ENCODE results near the gene MXRA8.

MXRA8 gene

DNA sequence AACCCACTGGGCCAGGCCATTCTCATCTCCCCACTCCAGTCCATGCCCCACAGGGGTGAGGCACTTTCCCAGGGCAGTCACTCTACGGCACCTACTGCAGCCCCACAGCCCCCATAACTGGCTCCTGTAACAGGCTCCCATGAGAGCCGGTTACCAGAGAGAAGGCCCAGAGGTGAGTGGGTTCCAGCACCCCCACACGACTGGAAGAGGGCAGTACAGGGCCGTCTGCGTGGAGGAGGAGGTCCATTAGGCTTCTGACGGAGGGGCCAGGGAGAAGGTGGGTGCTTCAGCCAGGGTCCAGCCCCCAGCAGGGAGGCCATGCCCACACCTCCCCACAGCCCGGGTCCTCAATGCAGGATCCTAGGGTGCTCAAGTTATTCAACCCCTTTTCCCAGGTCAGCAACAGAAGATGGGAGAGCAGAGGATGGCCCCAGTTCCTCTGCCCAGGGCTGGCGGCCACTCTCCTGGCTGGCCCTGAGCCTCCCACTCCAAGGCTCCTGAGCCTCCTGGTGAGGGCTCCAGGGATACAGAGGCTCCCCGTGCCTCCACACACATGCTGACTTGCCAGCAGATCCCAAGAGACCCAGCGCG lies 52.2 kb downstream of the MXRA8 start:
- no peak for DNase-seq

DNA sequence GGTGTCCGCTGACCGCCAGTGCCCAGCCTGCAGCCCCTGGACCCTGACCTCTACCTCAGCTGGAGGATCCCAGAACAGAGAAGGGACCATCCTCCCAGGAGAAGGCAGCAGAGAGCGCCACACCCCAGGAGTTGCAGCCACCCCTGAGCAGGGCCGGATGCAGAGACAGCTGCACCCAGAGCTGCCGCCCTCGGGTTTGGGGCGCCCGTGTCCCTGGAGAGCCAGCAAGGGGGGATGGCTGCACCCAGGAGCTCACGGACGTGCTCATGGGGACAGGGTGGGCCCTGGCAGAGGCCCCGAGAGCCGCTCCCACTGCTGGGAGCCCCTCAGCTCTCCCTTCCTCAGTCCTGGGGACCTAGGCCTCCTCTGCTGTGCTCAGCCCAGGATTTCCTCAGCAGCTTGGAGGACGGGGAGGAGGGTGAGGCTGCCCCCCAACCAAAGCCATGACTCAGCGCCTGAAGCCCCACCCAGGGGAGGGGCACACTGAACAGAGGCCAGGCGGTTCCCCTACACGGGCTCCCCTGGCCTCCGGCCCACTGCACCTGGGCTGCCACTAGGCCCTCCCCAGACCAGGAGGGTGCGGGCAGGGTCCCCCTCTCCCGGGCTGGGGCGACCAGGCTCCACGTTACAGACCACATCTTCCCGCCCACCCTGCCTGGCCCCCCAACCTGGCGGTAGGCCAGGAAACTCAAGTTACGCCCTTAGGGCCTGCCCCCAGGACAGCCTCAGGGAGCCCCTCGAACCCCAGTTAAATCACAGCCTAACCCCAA lies 52.9 kb downstream of the MXRA8 start:
- DNase-seq = no peak

DNA sequence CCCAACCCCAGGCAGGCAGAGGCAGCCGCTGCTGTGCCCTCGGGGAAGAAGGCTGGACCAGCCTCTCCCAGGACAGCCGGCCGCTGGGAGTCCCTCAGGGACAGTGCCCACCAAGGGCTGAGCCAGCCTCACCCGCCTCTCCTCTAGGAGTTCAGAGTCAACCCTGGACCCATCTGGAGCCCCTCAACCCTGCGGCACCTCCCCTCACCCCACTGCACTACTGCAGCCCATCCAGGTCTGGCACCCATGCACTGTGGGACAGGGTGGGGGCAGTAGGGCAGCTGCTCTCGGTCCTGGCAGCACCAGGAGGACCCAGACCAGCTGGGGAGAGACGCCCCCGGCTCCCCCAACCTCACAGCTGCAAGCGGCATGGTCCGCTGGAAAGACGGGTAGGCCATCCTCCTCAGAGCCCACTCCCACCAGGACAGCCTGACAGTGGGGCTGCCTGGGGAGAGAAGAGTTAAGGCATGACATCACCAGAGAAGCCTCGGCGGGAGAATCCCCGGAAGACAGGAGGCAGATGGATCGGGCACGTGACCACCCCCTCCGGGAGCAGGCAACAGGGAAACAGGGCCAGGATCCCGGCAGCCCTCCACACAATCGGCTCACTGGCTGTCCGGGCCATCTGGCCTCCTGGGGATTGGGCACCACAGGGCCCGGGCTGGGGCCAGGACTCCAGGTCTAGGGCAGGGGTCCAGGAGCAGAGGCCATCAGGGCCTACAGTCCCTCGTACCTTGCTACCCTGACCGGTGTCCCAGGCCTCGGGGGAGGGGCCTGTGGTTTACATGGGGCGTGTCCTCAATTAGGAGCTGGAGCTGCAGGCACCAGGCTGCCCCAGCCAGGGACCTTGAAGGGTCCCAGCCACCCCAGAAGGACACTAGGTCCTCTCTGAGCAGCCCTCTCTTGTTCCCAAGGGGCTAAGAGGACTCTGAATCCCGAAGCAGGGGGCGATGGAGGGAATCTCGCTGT lies 53.7 kb downstream of the MXRA8 start:
- peak; percentile 24 for DNase-seq

DNA sequence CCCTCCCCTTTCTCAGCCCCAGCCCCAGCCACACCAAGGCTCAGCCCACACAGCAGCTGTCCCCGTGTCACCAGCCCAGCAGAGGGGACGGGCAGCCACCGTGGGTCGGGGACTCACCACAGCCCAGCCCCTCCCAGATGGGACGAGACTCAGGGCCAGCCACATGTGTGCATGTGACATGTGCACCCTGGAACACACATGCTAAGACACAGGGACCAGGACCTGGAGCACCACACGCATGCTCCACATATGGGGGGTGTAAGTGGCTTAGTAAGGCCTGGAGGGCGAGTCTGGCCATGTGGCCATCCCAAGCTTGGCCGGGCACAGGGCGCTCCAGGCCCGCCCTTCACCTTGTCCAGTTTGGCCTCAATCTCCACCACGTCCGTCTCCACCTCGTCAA lies 54.6 kb downstream of the MXRA8 start:
- DNase-seq = no peak

DNA sequence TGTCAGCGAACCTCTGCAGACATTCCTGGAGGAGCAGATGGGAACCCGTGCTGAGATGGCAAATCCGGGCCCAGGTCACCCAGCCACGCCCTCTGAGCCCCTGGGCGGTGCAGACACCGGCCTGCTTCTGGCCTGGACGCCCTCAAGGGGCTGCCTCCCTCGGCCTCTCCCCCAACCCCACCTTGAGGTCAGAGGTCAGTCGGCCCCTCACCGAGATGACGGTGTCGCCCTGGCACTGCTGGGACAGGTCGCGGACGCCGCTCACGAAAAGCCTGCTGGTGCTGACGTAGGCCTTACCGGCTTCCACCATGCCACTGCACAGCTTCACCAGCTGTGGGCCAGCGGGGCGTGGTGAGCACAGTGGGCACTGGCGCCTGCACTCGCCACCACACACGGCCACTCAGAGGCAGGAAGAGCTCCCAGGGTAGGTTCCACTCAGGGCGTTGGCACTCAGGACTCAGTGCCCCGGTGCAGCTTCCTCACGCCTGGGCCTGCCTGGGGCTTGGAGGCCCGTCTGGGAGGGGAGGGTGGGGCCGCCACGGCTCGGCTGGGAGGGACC lies 55.3 kb downstream of the MXRA8 start:
- no peak for DNase-seq

Measured in NCI-H1105 (cell line).